Gastrocnemius medialis (tissue), 4 donors: ENCODE results near the gene CLDN34.

ENCODE experiments used
- POLR2A ChIP-seq, 2 donors: fragments of 450-650 bp; IDR thresholded peaks; one replicate each; pipeline ENCODE4 v1.6.1; 2017; ENCODE audit warnings: antibody characterized with exemption in 2 of 2, mild to moderate bottlenecking in 2 of 2, moderate library complexity in 2 of 2
- TF ChIP-seq, protein P1 (sequence below), 5 experiments: fragments of 450-650 bp in 3 of 5; fragments of 200-600 bp in 2 of 5; sonication (generic) in 2 of 5; IDR thresholded peaks in 4 of 5; conservative IDR thresholded peaks in 1 of 5; 1 replicate in 4 of 5; 2 replicates in 1 of 5; pipeline ENCODE4 v1.5.1; 2016 to 2019; ENCODE audit warnings: antibody characterized with exemption in 5 of 5, mild to moderate bottlenecking in 3 of 5, moderate library complexity in 3 of 5

GRCh38 chrX:10015355-10015722, 48.2 kb downstream of the CLDN34 start:
- no peak for TF ChIP-seq POLR2A (IDR thresholded peaks at IDR 0.05)
- TF ChIP-seq, protein P1, sequence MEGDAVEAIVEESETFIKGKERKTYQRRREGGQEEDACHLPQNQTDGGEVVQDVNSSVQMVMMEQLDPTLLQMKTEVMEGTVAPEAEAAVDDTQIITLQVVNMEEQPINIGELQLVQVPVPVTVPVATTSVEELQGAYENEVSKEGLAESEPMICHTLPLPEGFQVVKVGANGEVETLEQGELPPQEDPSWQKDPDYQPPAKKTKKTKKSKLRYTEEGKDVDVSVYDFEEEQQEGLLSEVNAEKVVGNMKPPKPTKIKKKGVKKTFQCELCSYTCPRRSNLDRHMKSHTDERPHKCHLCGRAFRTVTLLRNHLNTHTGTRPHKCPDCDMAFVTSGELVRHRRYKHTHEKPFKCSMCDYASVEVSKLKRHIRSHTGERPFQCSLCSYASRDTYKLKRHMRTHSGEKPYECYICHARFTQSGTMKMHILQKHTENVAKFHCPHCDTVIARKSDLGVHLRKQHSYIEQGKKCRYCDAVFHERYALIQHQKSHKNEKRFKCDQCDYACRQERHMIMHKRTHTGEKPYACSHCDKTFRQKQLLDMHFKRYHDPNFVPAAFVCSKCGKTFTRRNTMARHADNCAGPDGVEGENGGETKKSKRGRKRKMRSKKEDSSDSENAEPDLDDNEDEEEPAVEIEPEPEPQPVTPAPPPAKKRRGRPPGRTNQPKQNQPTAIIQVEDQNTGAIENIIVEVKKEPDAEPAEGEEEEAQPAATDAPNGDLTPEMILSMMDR (IDR thresholded peaks at IDR 0.05 in 4 of 5, conservative IDR thresholded peaks at IDR 0.05 in 1 of 5): no peak
